ENCODE data around the gene STX18.

STX18 gene

DNA sequence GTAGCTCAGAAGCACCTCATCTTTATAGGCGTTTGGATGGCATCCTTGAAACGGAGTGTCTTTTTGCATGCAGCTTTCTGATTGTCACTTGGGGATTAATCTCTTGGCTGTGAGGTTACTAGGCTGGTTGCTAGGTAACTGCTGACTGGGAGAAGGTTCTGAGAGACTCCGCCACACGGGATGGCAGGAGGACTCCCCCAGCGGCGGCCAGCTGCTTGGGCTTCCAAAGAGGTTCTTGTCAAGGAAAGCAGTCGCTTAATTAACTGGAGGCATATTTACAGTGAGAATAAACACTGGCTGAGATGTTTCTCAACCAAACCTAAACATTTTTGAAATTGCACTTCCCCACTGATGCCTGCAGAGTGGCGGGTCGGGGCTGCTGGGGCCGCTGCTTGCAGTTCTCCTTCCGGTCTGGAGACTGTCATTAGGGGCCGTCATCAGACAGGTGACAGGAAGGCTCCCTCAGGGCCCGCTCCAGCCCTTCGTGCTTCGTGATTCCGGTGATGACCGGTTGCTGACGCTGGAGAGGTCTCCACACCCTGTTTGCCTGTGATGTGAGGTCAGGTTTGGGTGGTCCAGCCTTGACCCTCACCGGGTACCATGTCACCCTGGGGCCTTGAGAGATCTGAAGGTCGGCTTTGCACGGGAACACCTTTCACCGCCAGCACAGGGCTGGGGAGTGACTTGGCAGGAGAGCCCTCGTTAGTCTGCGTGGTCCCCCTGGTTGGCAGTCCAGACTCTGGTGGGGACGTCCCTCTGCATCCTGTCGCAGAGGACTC is 145.8 kb downstream of the STX18 start:
- no peak for DNase-seq

DNA sequence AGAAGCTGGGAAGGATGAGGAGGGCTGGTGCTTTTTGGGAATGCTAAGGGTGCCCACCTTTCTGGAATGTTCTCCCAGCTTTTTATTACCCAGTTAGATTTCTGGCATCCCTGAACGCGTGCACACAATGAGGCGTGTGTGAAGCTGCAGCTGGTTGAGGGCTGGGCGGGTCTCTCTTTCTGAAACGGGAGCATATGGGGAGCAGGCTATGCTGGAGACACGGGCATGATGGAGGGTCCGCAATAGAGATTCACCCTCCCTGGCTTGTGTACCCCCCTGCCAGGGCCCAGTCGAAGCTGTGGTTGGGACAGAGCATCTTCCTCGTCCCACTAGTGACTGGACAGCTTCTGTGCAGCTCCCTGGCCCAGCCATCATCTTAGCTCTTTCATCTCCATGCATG is 146.5 kb downstream of the STX18 start:
- no peak for DNase-seq

DNA sequence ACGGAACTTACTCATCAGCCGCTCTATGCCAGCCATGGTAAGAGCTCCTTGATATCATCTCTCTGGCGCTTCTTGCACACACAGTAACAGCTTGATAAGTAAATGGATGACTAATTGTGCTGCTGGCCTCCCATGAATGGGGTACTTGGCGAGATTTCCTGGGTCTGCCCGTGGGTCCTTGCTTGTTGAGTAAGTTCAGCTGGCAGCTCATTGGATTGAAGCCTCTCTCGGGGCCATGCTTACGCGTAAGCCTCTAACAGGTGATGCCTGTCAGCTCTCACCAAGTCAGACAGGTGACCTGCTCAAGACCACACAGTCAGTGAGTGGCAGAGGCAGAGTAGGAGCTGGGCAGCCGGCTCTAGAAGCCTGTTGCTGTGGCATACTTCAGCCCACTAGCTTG is 147.2 kb downstream of the STX18 start:
- DNase-seq, result no peak

DNA sequence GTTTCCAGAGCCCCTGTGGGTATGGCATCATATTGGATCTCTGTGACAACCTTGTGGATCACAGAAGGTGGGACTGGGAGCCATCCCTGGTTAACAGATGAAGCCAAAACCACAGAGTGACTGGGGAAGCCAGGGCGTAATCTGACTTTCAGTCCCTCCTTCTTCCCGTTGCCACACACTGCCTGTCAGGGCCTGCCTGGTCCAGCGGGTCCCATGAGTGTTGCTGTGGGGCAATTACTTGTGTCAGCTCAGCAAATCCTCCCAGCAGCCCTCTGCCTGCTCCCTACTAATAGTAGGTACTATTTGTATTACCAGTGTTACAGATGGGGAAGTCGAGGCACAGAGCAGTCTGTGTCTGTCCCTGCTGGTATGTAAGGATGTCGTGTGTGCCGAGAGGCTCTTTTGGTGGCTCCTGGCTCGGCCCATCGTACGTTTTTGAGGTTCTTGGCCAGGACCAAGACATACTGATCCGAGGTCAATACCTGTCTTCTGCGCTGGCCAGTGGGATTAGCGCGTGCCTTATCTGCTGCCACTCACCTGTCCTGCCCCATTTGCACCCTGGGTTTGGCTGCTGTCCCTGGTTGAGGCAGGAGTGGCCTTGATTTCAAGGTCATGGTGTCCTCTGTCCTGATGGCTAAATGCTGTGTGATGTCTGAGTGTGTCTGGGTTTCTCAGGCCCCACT is 149.2 kb downstream of the STX18 start:
- no peak for DNase-seq

DNA sequence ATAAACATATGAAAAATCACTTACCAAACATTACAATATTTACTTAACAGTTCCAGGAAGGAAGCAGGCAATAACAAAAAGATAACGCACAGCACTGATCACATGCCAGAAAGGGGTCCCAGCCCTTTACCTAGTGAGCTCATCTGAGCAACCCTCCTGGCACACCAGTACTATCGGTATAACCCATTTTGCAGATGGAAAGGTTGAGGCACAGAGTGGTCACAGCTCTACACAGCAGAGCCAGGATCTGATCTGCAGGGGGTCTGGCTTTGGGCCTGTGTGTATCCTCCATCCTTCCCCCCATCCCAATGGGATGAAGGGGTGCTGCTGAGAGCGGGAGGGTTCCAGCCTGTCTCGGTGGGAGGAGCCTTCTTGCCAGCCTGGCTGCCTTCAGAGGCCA is 150.0 kb downstream of the STX18 start:
- DNase-seq, result no peak

DNA sequence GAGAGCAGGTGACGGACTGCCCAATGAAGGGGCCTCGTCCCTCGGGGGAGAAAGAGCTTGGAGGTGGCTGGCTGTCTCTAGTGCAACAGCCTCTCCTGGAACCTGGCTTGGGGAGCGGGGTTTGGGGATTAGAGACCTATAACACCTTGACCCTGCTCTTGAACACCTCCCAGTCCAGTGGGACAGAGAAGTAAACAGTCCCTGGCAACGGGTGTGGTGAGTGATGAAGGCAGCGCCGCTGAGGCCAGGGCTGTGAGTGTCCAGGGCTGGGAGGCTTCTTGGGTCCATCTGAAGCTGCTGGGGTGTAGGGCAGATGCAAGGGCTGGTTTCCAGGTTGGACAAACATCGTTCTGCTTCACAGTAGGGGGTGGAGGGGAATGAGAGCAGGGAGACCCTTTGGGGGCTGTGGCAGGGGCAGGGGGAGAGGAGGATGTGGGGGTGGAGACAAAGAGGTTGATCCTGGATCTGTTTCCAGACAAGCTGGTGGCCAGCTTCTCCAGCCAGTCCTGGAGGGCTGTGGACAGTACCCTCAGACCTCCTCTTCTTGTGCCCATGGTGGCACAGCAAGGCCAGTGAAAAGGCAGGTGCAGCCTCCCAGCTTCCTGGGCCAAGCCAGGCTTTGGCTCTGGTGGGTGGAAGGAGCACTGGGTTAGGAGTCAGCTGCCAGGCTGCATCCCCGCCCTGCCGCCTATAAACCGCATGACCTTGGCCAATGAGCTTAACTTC is 151.2 kb downstream of the STX18 start:
- DNase-seq, result no peak

DNA sequence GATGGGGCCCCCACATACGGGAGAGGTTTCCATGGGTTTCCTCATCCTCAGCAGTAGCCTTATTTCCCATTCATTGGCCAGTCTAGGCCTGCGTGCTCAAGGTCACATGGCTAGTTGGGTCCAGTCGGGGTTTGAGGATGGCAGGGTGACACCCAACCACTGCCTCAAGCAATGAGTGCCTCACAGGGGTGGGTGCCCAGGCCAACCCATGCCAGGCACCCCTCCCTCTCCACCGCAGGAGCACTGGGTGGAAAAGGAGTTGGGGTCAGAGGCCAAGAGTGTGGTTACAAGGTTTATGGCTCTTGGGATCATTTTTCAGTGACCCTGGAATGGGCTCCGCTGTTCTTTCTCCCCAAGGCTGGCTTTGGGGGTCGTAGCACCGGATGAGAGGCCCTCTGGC is 151.8 kb downstream of the STX18 start:
- no peak for DNase-seq

DNA sequence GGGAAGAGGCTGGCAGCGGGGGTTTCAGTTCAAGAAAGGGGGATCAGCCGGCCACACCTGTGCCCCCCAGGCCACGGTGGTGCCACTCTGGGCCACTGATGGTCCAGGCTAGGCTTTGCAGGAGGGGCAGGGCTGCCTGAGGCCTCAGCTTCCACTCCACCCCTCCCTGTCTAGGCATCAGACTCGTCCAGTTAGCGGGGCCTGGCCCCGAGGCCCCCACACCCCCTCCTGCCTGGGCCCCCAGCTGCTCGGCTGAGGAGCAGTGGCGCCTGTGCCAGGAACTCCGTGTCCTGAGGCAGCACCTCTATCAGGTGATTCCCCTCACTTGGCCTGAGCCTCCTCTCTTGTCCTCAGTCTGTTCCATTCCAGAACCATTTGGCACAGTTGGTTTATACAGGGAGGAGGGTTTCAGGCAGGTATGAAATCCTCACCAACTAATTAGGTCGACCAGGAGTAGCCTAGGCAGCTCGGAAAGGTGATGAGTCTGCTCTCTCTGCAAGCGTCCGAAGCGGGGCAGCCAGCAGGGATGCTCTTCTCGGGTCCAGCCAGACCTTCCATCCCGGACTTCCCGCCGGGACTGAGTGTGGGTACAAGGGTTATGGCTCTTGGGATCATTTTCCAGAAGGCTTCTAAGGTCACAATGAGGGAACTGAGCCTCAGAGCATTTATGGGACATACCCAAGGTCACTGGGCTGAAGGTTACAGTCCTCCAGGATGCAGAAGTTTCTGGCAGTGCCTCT is 152.8 kb downstream of the STX18 start:
- DNase-seq, result no peak

DNA sequence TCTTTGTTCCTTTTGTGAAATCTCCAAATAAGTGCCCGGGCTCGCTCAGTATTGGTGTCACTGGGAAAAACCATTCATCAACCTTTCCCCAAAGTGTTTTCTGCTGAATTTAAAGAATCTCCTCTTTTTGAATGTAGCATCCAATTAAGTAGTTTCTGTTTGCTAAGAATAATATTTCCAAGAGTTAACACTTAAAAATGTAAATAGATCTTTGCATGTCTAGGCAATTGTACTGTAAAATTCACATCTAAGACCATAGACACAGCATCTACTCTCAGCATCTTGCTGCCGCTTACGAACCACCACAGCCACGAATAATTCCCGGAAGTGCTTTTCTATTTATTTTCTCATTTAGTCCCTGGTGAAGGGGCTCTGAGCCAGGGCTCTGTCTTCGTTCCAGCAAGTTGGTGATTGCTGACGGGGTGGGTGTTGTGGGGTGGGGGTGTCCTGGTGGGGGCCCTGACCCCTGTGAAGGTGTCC is 153.5 kb downstream of the STX18 start:
- no peak for DNase-seq

DNA sequence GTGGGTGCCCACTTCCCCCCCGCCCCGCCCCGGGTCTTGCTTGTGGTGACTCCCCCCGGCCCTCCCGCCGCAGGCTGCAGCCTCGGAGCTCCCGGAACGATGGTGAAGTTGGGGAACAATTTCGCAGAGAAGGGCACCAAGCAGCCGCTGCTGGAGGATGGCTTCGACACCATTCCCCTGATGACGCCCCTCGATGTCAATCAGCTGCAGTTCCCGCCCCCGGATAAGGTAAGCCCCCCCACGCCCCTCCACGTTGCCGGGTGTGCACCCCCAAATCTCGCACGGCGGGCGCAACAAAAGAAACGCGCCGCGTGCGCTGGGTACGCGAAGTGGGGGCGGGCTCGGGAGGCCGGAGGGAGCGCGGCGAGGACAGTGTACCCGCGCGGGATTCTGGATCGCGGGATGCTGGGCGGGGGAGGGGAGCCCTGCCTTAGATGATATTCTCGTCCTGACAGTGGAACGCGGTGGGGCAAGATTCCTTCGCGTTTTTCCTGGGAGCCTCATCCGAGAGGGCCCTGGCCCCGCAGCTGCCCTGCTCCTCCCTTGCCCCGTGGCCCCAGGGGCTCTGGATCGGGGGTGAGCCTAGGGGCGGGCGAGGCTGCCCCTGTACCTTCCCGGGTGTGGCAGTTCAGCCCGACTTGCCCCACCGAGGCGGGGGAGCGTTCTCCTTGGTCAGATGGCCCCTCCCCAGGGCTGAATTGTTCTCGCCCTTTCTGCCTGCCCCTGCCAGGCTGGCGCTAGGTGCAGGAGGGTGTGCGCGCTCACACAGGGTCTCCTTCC is 154.1 kb downstream of the STX18 start:
- peak; percentile 10 for DNase-seq

DNA sequence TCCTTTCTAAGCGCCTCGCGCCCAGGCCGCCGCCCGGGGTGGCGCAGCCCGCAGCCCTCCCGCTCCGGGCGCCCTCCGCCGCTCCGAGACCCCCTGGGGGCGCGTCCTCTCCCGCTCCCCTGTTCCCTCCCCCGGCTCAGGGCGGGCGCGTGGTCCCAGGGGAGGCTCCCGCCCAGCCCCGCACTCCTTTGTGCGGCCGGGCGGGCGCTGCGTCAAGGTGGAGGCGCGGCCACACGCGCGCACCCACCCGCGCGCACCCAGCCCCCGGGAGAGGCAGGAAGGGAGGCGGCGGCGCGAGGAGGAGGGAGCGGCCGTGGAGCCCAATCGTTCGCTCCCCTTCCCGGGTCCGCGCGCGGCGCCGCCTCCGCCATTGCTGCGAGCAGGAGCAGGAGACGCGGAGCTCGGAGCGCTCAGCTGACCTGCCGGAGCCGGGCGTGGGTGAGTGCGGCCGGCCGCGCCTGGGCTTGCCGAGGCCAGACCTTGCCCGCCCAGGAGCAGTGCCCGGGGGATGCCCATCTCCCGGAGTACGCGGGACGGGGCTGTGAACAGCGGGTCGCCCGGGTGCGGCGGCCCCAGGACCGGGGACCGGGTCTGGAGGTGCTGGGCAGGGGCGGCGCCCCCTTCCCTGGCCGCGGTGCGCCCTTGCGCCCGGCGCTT is 155.0 kb downstream of the STX18 start, which contains the start of gene NSG1:
Gene NSG1, plus strand, starts transcription at position 367 of the 657 bp plus-strand sequence. CDS start 528 bp downstream, outside the sequence.
- DNase-seq, result peak; percentile 32

DNA sequence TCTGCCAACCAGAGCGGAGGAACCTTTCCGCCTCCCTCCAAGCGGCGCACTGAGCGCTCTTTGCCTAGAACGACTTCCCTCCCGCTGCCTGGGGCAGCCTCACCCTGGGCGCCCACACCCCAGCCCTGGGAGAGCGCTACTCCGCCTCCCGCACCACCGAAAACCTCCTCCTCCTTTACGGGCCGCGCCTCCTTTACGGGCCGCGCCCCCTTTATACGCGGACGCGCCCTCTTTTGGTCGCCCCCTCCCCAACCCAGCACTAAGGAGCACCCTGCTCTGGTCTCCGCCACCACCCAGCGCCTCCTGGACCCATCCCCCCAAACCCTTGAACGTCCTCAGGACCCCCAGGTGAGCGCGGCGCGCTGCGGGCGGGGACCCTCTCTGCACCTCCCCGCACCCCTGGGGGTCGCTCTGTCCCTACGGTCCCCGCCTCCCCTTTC is 155.5 kb downstream of the STX18 start:
- DNase-seq, result peak; percentile 35

DNA sequence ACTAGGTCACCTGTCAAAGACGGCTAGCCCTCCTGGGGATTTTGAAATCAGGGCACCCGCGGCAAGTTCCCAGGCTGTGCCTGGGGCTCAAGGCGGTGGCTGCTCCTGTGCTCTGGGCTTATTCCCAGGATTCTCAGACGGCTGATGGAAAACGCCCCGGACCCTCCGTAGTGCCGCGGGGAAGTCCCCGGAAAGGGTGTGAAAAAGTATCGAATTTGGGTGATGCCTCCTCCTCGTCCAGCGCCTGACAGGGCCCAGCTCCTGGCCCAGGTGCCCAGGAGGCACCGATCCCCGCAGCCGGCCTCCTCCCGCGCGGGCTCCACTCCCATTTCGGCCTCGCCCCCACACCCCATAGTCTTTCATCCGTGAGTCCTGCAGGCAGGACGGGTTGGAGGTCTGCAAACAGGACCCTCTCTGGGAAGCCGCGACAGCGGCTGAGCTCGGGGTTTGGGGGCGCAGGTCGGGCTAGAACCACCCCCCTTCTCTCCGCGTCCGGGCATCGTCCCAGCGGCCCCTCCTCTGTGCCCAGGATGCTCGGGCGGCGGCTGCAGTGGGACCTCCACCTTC is 156.0 kb downstream of the STX18 start:
- DNase-seq, result no peak

DNA sequence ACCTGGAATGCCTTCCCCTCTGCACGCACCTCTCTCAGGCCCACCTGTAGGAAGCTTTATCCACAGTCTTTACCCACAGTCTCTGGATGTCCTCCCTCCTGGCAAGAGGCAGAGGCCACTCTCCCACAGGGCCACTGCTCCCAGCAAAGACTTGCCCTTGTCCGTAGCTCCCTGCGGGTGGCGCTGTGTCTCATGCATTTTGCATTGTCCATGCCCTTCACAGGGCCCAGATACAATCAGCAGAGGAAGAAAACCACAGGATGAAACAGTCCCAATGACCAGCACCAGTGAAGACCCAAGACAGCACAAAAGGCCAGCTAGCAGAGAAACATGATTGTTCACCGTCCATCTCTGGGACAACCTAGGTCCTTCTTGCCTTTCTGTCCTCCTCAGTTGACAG is 157.0 kb downstream of the STX18 start:
- peak; percentile 8 for DNase-seq

DNA sequence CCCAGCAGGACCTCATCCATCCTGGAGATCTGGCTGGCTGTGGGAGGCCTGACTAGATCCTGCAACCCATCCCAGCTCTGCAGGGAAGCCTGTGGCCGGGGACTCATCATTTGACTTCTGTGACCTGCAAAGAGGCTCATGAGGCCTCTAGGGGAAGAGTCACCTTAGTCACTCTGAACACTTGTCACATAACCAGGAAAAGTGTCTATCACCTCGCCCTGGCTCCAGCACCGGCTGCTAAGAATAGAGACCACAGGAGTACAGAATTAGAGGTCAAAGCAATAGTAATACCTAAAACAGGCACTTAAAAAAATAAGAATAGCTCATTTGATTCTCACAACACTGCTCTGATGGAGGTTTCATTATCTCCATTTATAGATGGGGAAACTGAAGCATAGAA is 158.8 kb downstream of the STX18 start:
- no peak for DNase-seq

DNA sequence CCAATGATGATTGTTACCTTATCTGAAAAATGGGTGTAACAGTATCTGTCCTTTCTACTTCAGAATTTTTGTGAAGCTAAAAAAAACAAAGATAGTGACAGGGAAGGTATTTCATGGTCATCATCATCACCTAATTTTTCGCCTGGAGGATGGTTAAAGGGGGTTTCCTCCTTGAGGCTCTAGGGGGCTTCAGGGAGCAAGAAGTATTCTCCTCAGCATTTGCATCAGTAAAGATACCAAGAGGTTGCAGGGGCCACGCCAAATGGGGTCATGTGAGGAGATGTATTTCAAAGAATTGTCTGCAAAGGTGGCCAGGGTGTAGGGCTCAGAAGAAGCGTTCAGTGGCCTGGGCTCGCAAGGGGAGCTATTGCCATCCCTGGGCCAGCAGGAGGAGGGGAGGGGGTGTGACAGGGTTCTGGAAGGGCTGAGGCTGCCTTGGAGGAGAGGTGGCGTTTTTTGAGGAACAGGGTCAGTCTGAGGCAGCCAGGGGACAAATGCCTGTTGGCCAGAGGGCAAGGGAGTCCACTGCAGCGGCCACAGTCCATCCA is 162.2 kb downstream of the STX18 start:
- no peak for DNase-seq

DNA sequence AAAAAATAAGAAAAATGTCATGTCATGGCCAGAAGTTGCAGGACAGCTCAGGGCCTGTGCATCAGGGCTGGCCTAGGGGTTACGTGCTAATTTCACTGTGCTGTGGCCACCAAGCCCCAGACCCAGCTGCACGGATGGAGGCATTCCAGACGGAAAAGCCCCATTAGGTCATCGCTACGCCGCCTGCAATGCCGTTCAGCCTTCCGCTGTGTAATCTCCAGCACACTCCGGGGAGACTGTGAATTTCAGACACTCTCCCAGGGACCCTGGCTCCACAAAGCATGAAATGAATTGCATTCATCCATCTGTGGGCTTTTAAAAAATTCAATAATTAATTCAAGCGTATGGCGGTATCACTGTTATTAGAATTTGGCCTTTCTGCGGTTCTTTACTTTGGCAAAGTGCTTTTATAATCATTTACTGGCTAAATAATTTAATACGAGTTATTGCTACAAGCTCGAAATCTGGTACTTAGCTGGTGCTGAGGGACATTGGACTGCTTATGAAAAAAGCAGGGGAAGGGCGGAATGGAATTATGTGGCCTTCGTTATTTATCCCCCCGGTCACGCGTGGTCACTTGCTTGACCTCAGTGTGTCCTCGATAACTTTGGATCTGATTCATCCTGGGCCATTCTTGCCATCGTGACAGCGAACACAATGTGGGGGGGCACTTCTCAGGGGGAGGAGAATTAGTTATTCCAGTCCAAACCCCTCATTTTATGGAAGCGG is 164.0 kb downstream of the STX18 start:
- no peak for DNase-seq

DNA sequence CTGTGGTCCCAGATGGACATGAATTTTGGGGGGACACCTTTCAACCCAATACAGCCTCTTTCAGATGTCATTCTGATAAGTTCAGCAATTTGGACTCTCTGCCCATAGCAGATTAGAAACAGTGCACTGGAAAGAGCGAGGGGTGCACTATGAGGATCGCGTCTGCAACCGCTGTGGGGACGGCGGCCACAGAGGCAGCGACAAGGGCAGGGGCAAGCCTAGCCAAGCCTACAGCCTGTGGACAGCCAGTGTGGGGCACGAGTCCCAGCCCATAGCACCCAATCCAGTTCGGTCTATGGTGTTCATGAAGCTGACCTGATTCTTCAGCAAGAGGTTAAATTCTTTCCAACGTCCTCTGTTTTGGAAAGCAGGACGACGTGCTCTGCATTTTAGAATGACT is 164.7 kb downstream of the STX18 start:
- no peak for DNase-seq

DNA sequence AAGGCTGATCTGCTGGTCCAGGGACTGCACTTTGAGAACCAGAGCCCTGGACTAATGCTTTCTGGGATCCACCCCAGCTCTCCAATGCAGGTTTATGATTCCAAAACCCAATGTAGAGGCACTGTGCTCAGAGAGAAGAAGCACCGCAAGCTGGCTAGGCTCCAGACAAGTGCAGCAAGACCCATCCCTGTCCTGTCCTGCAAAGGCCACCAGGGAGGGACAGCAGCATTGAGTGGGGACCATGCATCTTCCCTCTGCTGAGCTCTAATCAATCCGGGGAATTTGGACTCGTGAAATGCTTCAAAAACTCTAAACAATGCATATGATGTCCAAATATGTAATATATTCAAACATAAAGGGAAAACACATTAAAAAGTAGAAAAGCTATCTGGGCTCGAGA is 165.8 kb downstream of the STX18 start:
- no peak for DNase-seq
